Loucy (cell line): ENCODE measurements around the gene JAZF1.

Source experiments
- EZH2phosphoT487 ChIP-seq: fragments of 200-600 bp; IDR thresholded peaks from 2 replicates; pipeline ENCODE4 v1.6.1; 2018; ENCODE audit warnings: antibody characterized with exemption, mild to moderate bottlenecking, moderate library complexity, borderline replicate concordance
- TF ChIP-seq, protein P1 (sequence below): fragments of 200-600 bp; sonication (generic); conservative IDR thresholded peaks from 2 replicates; pipeline ENCODE4 v1.5.1; 2014; ENCODE audit warnings: mild to moderate bottlenecking, antibody characterized with exemption, low read length

DNA sequence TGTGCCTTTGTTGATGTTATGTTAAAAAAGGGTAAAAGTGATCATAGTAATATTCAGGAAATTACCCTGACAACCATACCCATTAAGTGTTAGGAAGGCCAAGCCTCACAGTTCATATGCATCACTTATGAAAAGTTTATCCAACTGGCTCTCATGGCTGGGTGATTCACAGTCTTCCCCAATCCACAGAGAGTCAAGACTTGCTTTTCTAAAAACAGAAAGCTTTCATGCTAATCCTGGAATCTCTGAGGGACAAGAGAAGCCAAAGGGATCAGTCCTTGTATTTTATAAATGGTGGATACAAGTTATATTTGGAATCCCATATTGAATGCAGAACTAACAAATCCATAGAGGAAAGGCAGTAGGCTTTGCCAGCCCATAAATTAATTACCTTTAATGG, 218.3 kb downstream of the JAZF1 start:
- TF ChIP-seq, protein P1, sequence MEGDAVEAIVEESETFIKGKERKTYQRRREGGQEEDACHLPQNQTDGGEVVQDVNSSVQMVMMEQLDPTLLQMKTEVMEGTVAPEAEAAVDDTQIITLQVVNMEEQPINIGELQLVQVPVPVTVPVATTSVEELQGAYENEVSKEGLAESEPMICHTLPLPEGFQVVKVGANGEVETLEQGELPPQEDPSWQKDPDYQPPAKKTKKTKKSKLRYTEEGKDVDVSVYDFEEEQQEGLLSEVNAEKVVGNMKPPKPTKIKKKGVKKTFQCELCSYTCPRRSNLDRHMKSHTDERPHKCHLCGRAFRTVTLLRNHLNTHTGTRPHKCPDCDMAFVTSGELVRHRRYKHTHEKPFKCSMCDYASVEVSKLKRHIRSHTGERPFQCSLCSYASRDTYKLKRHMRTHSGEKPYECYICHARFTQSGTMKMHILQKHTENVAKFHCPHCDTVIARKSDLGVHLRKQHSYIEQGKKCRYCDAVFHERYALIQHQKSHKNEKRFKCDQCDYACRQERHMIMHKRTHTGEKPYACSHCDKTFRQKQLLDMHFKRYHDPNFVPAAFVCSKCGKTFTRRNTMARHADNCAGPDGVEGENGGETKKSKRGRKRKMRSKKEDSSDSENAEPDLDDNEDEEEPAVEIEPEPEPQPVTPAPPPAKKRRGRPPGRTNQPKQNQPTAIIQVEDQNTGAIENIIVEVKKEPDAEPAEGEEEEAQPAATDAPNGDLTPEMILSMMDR, result no peak
- no peak for TF ChIP-seq EZH2phosphoT487
